IPS DF 6.9 (cell line): ENCODE results near the gene CASD1.

Source experiments
- DNase-seq: peaks from one replicate; pipeline ENCODE4 v3.0.0-alpha.2; 2013; ENCODE audit warnings: low read depth, low spot score
- H3K27ac ChIP-seq: one replicate; pipeline ENCODE4 v1.5.1; 2013; ENCODE audit warnings: low read length, control low read depth
- H3K27me3 ChIP-seq: 2 replicates; pipeline ENCODE4 v1.6.1; 2013; ENCODE audit warnings: mild to moderate bottlenecking, low read length; ENCODE audit not compliant: control insufficient read depth, insufficient read depth
- H3K36me3 ChIP-seq: 2 replicates; pipeline ENCODE4 v1.6.1; 2013; ENCODE audit warnings: low read length; ENCODE audit not compliant: control insufficient read depth, insufficient read depth
- H3K4me1 ChIP-seq: 2 replicates; pipeline ENCODE4 v1.6.1; 2013; ENCODE audit warnings: low read length; ENCODE audit not compliant: control insufficient read depth, insufficient read depth
- H3K4me3 ChIP-seq: 2 replicates; pipeline ENCODE4 v1.5.1; 2013; ENCODE audit warnings: mild to moderate bottlenecking, low read length
- H3K9me3 ChIP-seq: 2 replicates; pipeline ENCODE4 v1.6.1; 2013; ENCODE audit warnings: low read length, inconsistent platforms; ENCODE audit not compliant: control insufficient read depth, insufficient read depth
- WGBS: extraction: QIAGEN DNeasy Blood & Tissue Kit; methylation state at CpG from one replicate; pipeline ENCODE4 v1.1.7; 2013; ENCODE audit warnings: mixed read lengths, missing lambda C conversion rate; ENCODE audit not compliant: insufficient read length, insufficient coverage; 5-methylcytosine and 5-hydroxymethylcytosine counted together

CASD1 gene

DNA sequence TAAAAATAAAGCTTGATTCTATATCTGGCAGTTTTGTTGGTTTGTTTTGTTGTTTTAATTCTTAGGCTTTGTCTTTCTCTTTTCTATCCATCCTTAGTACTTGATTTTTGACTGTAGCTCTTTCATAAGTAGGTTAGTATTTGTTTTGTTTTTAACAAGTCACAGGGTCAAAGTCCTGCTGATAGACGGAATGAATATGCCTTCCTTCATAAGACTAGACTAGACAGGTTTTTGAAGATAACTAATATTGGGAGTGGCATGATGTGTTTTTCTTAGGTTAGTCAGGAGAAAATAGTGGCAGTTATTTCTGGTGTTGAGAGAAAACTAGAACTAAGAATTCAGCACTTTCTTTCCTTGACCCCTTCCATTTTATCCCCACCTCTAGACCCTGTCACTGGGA is 50.4 kb downstream of the CASD1 start:
- Histone ChIP-seq H3K9me3 (no peaks in the 10 kb centered on the region), H3K4me1 (no peaks in the 10 kb centered on the region), H3K27me3 (no peaks in the 10 kb centered on the region), H3K4me3 (no peak overlapping the region), H3K36me3 (no peaks in the 10 kb centered on the region), H3K27ac (no peak overlapping the region)
- DNase-seq: no peak
- no CpG with 5 or more reads among the region's 1 CpG for WGBS

DNA sequence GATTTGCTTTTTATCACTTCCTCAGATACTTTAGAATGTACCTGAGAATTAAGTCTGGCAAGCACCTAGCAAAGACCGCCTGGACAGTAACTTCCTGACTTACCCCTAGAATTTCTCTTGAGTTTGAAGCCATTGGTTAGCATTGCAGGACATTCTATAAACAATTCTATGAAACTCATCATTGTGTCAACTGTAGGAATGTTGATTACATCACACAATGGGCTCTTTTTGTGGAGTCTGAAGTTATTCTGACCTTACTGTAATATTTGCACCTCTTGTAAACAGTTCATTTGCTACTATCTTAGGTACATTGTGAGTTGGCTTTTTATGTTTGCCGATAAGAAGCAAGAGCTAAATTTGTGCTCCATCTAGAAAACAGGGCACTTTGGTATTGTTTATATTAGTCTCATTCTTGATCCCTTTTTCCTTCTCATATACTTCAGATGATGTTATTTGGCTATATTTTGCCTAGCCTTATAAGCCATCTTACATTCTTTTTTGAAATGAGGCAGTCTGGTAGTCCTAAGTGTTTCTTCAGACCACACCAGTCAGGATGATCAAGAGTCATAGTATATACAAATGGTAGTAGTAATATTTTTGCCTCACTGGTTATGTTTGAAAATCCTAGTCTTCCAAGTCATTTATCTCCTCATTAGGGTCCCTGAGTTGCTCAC is 52.4 kb downstream of the CASD1 start:
- Histone ChIP-seq H3K4me3 (no peak overlapping the region), H3K4me1 (no peaks in the 10 kb centered on the region), H3K27me3 (no peaks in the 10 kb centered on the region), H3K36me3 (no peaks in the 10 kb centered on the region), H3K27ac (no peak overlapping the region), H3K9me3 (no peaks in the 10 kb centered on the region)
- no peak for DNase-seq
- no CpG with 5 or more reads among the region's 2 CpGs for WGBS

DNA sequence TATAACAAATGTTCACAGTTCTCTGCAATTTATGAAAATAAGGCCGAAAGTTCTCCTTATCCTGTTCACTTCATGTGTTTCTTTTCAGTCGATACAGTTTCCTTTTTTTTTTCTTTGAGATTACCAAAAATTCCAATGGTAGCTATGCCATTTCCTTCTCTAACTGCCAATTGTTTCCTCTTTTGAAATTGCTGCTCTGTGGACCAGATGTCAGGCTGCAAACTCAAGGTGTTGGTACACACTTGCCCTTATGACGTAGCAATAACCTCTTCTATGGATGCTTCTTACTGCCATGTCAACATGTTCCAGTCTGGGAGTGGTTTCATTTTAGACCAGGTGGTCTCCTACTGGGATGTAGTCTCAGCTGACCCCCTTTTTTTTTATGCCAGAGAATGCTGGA is 52.9 kb downstream of the CASD1 start:
- Histone ChIP-seq H3K4me1 (no peaks in the 10 kb centered on the region), H3K9me3 (no peaks in the 10 kb centered on the region), H3K27me3 (no peaks in the 10 kb centered on the region), H3K36me3 (no peaks in the 10 kb centered on the region), H3K27ac (no peak overlapping the region), H3K4me3 (no peak overlapping the region)
- no CpG with 5 or more reads among the region's 3 CpGs for WGBS
- DNase-seq: no peak

DNA sequence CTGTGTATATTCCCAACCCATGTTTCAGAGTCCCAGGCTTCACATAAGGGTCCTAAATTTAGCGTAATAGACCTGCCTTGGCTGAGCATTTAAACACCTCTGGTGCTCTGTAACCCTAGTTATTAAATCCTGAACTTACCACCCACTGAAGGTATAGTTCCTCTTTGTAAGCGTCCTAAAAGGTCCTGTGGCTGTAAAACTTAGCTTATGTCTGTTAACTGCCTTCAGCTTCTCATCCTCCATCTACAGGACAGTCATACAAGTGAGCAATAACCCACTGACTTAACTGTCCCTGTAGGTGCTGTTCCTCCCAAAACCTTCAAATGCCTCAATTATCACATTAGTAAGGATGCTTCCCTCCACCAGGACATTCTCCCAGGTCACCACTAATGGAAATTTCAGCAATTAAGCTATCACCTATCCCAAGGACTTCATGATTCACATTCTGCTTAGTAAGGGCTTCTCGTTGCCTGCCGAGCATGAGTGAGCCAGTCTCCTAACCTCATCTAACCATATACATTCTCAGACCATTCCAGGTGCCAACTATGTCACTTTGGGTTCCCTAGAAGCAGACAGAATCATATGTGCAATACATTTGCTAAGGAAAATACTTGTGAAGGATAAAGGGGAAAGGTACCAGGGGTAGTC is 55.8 kb downstream of the CASD1 start:
- Histone ChIP-seq H3K4me1 (no peaks in the 10 kb centered on the region), H3K9me3 (no peaks in the 10 kb centered on the region), H3K27me3 (no peaks in the 10 kb centered on the region), H3K36me3 (no peaks in the 10 kb centered on the region), H3K4me3 (no peak overlapping the region), H3K27ac (no peak overlapping the region)
- WGBS: no CpG with 5 or more reads among the region's 4 CpGs
- DNase-seq: no peak

DNA sequence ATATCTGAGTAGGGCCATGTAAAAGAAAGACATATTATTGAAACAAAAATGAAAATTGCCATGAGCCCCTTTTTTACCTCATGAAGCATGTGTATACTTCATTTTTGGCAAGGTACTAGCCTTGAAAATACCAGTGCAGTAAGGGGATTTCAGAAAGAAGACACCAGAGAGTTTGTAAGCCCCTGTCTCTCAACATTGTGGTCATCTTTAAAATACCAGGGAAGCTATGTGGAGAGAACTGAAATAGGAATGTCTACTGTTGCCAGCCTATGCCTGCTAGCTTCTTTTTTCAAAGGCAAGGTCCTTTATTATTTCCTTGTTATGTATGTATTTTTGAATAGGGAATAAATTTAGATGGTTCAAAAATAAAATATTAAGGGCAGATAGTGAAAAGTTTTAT is 57.8 kb downstream of the CASD1 start:
- Histone ChIP-seq H3K36me3 (no peaks in the 10 kb centered on the region), H3K4me1 (no peaks in the 10 kb centered on the region), H3K9me3 (no peaks in the 10 kb centered on the region), H3K27me3 (no peaks in the 10 kb centered on the region), H3K4me3 (no peak overlapping the region), H3K27ac (no peak overlapping the region)
- DNase-seq: no peak

DNA sequence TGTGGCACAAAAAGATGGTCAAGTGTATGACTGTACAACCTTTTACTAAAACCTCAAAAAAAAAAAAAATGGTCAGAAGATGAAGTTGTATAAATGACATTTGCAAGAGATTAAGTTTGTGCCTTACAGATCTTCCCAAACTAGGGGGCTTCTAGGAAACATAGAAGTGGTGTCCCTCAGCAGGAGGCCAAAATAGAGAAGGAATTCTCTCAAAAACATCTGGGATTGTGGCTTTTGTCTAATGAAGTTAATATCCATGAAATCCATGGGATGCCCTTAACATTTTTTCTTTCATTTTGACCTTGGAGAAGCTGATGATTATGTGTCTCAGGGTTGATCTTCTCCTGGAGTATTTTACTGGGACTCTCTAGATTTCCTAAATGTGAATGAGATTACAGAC is 62.2 kb downstream of the CASD1 start:
- no peaks in the 10 kb centered on the region for H3K9me3 ChIP-seq
- H3K27me3 ChIP-seq: no peaks in the 10 kb centered on the region
- H3K4me1 ChIP-seq: no peaks in the 10 kb centered on the region
- no peaks in the 10 kb centered on the region for H3K36me3 ChIP-seq
- DNase-seq: no peak
- no peak overlapping the region for H3K27ac ChIP-seq
- H3K4me3 ChIP-seq: no peak overlapping the region

DNA sequence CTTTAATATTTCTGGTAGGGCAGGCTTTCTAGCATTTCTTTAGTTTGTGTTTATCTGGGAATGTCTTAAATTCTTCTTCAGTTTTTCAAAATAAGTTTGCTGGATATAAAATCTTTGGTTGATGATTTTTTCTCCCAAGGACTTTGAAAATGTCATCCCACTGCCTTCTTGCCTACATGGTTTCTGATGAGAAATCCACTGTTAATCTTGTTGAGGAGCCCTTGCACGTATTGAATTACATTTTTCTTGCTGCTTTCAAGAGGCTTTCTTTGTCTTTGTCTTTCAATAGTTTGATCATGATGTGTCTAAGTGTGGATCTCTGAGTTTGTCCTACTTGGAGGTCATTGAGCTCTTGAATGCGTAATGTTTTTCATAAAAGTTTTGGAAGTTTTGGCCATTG is 66.0 kb downstream of the CASD1 start:
- no peak for DNase-seq
- Histone ChIP-seq H3K9me3 (no peaks in the 10 kb centered on the region), H3K4me3 (no peak overlapping the region), H3K36me3 (no peaks in the 10 kb centered on the region), H3K4me1 (no peaks in the 10 kb centered on the region), H3K27ac (no peak overlapping the region), H3K27me3 (no peaks in the 10 kb centered on the region)
- WGBS: no CpG with 5 or more reads among the region's 2 CpGs

DNA sequence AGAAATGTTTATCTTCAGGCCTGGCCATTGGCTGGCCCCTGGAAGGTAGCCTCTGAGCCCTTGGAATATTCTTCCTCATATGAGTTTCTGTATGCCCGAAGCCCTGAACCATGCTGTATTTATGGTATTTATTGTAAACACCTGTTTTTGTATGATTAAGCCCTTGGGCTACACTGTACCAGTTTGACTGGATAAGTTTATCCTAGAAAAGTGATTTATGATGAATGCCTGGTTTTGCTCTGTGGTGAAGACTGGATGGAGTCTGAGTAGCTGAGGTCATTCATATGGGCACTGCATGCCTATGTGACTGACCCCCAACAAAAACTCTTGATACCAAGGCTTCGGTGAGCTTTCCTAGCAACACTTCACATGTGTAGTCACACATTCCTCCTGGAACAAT is 66.7 kb downstream of the CASD1 start:
- no CpG with 5 or more reads among the region's 2 CpGs for WGBS

DNA sequence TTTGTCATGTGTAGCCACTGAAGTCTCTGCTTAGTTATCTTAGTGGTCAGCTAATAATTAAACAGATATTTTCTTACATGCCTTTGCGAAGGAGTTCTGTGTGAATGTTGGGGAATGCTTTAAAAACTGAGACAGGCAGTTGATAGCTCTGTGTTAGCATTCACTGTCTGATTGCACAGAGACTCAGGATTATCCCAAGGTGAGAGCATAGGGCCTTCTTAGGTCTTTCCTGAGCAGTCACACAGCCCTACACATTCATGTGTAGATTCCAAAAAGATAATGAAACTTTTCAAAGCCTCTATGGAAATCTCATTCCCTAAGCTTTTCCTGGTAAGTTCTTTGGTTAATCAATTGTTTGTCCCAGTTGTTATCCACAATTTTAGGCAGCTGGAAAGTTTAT is 67.7 kb downstream of the CASD1 start:
- WGBS: no CpG with 5 or more reads among the region's 1 CpG
- Histone ChIP-seq H3K36me3 (no peaks in the 10 kb centered on the region), H3K27me3 (no peaks in the 10 kb centered on the region), H3K27ac (no peak overlapping the region), H3K4me1 (no peaks in the 10 kb centered on the region), H3K4me3 (no peak overlapping the region), H3K9me3 (no peaks in the 10 kb centered on the region)
- no peak for DNase-seq

More for the DNA sequence above, 66.7 kb downstream of the CASD1 start:
- Histone ChIP-seq H3K4me1 (no peaks in the 10 kb centered on the region), H3K27ac (no peak overlapping the region), H3K9me3 (no peaks in the 10 kb centered on the region), H3K4me3 (no peak overlapping the region), H3K36me3 (no peaks in the 10 kb centered on the region), H3K27me3 (no peaks in the 10 kb centered on the region)
- no peak for DNase-seq

DNA sequence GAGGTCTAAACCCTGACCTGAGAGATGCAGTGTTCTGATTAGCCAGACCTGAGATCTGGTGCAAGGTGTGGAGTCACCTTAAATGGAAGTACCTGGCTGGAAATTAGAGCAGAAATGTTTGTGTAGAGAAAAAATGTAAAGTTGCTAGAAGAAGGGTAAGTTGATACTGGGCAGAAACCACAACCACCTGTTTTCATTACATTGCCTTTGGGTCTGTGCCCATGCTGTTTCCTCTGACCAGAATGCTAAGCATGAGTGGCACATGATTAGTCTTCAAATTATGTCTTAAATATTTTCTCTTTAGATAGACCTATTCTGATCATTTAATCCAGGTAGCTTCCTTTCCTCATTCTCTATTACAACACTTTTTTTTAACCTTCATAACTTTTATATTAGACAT is 69.0 kb downstream of the CASD1 start:
- Histone ChIP-seq H3K9me3 (no peaks in the 10 kb centered on the region), H3K27me3 (no peaks in the 10 kb centered on the region), H3K27ac (no peak overlapping the region), H3K36me3 (no peaks in the 10 kb centered on the region), H3K4me3 (no peak overlapping the region), H3K4me1 (no peaks in the 10 kb centered on the region)
- no peak for DNase-seq

DNA sequence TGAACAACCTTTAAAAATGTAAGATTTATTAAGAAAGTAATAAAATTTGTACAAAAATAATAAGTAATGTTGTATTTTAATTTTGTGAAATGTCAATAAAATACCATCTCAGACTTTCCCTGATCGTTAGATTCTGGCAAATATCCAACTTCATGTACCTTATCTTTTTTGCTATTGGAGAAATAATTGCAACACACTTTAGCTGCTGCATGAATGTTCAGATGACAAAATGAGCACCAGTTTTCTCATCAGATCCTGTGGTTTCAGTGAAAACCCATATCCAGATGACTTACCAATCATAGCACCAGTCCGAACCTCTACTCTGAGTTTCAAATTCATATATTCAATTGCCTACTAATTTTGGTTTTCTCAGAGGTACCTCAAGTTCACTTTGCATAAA is 69.9 kb downstream of the CASD1 start:
- no peak overlapping the region for H3K4me3 ChIP-seq
- WGBS: no CpG with 5 or more reads among the region's 2 CpGs

More for the DNA sequence above, 69.9 kb downstream of the CASD1 start:
- no peak for DNase-seq
- H3K4me1 ChIP-seq: no peaks in the 10 kb centered on the region
- H3K27ac ChIP-seq: no peak overlapping the region
- no peaks in the 10 kb centered on the region for H3K9me3 ChIP-seq
- no peaks in the 10 kb centered on the region for H3K27me3 ChIP-seq
- H3K36me3 ChIP-seq: no peaks in the 10 kb centered on the region
